Astrocyte of the hippocampus (primary cell): ENCODE data around the gene RAG2.
"Not testable (repeated sequence)": the region's sequence is repeated elsewhere in the genome, so short reads cannot be mapped to it uniquely, and the experiment has no call there.

Experiments
- DNase-seq: peaks from one replicate; pipeline ENCODE4 v3.0.0; 2011; ENCODE audit warnings: low read depth, low spot score

Gene RAG2

DNA sequence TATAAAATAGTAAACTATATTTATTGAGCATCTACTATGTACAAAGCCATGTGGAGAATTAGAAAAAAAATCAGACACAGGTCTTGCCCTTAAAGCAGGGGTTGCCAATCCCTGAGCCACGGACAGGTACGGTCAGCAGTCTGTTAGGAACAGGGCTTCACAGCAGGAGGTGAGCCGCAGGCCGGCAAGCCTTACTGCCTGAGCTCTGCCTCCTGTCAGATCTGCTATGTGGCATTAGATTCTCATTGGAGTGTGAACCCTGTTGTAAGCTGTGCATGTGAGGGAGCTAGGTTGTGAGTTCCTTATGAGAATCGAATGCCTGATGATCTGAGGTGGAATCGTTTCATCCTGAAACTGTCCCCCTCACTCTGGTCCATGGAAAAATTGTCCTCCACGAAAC, 2.1 kb upstream of the RAG2 start:
- no peak for DNase-seq

DNA sequence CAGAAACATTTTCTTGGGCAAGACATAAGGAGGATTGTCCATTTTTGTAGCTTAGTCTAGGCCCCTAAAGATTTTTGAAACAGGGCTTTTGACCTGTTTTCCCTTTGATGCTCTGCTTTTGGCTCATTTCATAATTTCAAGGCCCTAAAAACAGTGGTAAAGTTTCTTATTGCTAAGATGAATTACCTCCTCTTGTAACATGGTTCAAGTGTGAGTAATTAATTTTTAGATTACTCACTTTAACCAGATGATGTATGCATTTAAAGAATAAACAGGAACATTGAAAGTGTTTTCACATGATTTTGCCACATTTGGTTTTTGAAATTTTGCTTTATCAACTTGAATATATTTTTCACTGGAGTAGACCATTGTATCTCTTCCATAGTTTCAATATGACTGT, 1.2 kb downstream of the RAG2 start:
- DNase-seq = no peak

DNA sequence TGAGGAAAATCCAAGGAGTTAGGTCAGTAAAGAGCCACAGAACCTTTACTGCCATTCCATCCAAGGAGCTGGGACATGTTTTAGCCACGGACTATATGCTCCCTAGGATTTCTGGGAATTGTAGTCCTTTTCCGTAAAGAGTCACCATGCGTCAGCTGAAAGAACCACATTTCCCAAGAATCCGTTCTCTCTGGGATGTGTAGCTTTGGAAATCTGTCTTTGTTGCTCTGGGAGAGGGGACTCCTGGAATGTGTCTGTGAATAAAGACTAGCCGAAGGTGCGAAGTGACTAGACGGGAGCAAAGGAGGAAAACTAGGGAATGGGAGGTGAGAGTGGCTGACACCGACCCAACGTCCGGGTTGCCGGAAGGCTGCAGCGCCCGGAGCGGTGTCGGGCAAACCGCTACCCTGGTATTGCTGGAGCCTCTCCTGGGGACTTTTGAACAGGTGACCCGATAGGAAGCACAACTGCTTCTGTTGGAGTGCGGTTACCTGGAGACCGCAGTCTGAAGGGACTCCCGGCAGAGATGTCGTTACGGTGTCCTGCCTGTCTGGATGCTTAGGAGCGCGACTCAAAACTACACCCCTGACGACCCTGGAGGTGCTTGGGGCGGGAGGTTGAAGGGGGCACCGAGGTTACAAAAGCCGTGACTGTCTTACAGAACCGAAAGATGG, 3.6 kb downstream of the RAG2 start, which contains the start of gene IFTAP:
Gene IFTAP, plus strand, starts transcription at position 187 of the 674 bp plus-strand sequence. CDS start 15,602 bp downstream, outside the sequence.
- peak; percentile 96 for DNase-seq

DNA sequence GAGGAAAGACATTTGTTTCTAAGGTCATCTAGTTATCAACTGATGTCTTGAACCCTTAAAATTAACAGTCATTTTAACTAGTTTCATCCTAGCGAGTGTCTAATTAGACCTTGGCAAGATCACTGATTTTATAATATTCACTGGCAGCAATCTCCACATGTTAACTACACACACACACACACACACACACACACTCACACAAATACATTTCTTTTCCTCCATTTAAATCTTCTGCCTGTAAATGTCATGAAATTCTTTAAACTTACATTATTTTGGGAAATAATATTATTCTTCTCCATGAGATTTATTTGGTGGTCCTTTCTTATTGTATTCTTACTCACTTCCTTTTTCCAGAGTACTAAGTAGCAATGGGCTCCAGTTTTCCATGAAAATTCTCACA, 6.6 kb downstream of the RAG2 start:
- no peak for DNase-seq

DNA sequence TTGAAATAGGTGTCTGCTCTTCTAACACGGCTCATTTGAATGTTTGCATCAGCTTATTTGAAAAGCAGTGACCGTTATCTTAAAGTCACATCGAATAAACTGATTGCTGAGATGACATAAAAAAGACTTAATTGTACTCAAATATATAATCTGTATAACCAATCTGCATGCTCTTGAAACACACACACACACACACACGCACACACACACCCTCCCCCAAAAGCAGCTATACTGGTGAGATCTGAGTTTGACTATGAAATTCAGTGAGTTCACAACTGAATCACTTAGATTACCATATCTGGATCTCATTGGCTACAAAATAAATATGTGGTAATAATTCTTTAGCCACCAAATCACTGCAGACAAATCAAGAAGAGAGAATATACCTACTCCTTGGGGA, 7.5 kb downstream of the RAG2 start:
- DNase-seq = no peak

DNA sequence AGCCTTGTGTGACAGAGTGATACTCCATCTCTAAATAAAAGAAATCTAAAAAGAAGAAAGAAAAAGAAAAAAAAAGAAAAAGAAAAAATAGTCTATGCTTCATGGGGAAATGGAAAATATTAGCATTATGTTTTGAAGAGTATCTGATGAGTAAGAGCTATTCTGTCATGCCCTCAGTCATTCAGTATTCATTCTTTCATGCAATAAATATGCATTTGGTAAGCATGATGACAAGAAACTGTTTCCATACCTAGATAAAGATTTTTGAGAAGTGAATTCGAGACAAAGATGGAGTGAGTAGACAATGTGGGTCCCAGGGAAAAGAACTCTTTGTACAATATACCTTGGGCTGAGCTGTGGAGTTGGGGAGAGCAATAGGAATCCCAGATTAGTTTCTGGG, 9.9 kb downstream of the RAG2 start:
- DNase-seq = no peak

DNA sequence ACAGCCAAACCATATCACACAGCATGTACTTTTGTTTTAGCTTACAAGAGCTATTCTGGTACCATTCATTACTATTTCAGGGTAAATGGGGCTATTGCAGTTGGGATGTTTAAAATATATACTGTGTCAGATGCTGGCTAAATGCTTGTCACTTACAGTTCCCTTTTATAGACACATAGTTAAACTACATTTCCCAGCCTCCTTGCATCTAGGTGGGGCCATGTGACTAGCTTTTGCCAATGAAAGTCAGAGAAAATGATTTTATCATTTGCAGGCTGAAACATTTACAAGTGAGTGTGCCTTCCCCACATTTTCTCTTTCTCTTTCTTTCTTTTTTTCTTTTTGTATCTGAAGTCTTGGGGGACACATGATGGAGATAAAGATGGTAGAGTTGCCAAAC, 11.5 kb downstream of the RAG2 start:
- DNase-seq = no peak

DNA sequence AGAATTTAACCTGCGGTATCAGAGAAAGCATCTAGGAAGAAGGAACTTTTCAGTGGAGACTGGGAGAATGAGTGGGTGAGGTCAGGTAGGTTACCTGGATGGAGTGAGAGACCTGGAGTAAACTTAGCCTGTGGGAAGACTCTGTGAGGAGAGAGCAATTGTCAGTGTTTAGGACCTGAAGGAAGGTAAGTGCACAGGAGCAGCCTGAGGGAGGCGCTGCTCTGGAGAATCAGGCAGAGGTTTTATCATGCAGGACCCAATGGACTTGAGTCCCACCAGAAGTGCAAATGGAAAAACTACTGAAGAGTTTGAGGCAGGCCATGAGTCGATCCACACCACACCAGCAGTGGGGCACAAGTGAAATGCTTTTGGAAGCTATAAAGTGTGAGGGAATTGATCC, 14.4 kb downstream of the RAG2 start:
- no peak for DNase-seq

DNA sequence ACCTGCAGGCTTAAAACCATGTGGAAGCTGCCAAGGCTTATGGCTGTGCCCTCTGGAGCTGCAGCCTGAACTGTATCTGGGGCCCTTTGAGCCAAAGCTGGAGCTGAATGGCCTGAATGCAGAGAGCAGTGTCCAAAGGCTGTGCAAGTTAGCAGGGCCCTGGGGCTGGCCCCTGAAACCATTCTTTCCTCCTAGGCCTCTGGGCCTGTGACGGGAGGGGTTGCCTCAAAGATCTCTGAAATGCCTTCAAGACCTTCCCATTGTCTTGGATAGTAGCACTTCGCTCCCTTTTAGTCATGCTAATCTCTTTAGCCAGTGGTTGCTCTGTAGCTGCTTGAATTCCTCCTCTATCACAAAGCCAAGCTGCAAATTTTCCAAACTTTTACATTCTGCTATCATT, 16.5 kb downstream of the RAG2 start:
- DNase-seq = no peak

DNA sequence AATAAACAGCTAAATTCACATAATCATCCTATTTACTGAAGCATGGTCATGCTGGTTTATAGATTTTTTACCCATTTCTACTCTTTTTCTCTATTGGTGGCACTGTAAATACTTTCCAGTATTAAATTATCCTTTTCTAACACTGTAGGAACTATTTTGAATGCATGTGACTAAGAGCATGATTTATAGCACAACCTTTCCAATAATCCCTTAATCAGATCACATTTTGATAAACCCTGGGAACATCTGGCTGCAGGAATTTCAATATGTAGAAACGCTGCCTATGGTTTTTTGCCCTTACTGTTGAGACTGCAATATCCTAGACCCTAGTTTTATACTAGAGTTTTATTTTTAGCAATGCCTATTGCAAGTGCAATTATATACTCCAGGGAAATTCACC, 19.6 kb downstream of the RAG2 start:
- DNase-seq = no peak

DNA sequence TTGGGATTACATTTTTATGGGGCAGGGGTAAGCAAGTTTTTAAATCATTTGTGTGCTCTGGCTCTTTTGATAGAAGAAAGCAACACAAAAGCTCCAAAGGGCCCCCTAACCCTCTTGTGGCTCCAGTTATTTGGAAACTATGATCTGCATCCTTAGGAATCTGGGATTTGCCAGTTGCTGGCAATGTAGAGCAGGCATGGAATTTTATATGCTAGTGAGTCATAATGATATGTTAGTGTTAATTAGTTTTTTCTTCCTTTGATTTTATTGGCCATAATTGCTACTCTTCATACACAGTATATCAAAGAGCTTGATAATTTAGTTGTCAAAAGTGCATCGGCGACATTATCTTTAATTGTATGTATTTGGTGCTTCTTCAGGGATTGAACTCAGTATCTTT, 20.2 kb downstream of the RAG2 start:
- DNase-seq = peak; percentile 86

DNA sequence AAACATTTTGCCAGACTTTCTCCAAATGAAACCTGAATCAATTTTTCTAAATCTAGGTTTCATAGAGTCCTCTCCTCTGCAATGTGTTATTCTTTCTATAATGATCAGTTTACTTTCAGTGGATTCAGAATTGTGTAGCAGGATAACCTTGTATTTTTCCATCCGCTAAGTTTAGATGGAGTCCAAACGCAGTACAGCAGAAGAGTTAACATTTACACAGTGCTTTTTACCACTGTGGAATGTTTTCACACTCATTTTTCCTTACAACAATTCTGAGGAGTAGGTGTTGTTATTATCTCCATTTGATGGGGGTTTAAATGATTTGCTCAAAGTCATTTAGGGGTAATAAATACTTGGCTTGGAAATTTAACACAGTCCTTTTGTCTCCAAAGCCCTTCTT, 20.7 kb downstream of the RAG2 start:
- no peak for DNase-seq

DNA sequence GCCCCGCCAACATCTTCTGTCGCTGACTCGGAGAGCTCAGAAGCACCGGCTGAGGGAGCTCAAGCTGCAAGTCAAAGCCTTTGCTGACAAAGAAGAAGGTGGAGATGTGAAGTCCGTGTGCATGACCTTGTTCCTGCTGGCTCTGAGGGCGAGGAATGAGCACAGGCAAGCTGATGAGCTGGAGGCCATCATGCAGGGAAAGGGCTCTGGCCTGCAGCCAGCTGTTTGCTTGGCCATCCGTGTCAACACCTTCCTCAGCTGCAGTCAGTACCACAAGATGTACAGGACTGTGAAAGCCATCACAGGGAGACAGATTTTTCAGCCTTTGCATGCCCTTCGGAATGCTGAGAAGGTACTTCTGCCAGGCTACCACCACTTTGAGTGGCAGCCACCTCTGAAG, 23.6 kb downstream of the RAG2 start:
- DNase-seq = peak; percentile 9

DNA sequence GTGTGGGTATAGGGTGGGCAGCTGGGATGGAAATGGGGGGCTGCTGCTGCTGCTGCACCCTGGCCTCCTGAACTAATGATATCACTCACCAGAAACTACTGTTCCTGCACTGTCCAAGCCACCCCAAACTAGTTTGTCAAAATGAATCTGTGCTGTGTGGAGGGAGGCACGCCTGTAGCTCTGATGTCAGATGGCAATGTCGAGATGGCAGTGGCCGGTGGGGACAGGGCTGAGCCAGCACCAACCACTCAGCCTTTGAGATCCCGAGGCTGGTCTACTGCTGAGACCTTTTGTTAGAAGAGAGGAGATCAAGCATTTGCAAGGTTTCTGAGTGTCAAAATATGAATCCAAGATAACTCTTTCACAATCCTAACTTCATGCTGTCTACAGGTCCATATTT, 28.9 kb downstream of the RAG2 start:
- DNase-seq = no peak

DNA sequence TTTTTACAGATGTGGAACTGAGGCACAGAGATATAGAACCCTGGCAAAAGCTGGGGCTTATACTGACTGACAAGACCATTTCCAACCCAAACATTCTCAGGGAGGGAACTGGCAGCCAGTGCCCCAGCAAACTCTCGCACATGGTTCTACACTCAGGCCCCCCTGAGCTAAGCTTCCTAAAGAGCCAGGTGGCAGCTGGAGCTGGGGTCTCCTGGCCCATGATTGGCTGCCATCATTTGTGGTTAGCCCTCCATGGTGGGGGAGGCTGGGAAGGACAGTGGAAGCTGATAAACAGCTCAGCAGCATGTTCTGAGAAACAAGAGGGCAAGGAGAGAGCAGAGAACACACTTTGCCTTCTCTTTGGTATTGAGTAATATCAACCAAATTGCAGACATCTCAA, 30.3 kb downstream of the RAG2 start, which contains the start of gene RAG1:
Gene RAG1, plus strand, starts transcription at position 314 of the 400 bp plus-strand sequence. CDS start 5,298 bp downstream, outside the sequence.
- no peak for DNase-seq

DNA sequence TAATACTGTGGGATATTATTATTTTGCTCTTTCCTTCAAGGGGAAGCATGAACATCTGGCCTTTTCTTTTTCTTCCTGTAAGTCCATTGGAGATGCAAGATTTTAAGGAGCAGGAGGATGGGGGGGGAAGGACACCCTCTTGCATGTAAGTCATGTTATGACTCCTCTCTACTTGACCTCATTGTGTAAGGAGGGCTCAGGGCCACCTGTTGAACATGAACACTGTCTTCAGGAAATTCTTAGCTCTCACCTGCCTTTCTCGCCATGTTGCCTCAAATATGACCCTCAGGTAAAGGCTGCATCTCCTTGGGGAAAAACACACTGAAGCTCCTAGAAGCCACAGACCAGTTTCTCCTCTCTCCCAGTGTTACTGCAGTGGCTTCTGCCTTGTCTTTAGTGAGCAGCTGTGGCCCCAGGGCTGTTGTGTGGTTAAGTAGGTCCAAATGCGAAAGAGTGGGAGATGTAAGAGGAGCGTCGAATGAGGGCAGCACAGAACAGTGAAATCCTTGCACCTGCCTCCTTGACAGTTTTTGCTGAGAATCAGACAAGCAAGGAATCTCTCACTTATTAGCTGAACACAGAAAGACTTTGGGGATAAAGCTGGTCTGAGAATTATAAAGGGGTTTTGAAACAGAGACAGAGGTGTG, 31.5 kb downstream of the RAG2 start:
- DNase-seq = no peak

DNA sequence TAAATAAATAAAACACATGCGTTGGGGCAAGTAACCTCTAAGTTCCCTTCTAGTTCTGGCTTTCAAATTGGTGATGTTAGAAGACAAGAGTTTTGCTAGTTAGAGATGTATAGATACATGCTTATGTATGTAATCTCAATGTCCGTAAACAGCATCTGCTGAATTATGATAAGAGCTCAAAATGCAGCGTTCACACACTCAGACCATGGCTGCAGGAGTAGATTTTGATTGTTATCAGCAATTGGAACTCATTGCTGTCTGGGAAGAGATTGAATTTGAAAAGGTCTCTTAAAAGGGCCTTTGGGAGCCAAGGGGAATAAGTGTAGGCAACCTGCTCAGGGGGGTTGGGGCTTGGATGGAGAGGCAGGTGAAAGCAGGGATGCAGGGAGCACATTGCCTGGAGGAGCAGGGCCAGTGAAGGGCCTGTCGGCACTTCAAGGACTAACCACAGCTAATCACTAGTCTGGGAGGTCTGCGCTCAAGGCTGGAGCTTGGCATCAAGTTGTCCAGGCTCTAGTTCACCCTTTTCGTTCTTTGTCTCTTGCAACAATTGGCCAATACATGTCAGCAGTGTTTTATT, 32.9 kb downstream of the RAG2 start:
- DNase-seq = no peak

DNA sequence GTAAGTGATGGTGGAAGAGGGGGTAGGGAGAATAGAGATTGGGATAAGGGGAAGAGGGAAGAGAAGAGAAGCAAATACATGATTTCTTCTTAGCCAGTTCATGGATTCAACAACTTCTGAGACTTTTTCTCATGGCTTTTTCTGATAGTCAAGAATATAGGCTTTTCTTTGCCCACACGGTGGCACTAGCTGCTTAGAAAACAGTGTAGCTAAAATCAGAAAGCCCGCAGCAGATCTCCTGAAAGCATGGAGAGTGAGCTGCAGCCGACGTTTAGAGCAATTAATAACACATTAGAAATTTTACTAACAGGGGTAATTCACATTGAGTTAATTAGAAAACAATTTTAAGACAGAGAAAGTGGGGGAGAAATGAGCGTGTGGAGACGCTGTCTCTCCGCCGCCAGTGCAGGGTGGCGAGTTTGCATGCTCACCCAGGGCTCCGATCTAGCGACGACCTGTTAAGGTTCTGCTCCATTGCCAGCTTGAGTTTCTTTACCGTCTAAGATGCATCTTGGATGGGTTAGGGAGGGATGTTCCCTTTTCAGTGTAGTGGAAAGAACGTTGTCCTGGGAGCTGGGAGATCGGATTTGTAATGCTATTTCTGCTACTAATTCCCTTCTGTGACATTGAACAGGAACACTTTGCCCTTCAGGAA, 33.5 kb downstream of the RAG2 start:
- peak; percentile 79 for DNase-seq

DNA sequence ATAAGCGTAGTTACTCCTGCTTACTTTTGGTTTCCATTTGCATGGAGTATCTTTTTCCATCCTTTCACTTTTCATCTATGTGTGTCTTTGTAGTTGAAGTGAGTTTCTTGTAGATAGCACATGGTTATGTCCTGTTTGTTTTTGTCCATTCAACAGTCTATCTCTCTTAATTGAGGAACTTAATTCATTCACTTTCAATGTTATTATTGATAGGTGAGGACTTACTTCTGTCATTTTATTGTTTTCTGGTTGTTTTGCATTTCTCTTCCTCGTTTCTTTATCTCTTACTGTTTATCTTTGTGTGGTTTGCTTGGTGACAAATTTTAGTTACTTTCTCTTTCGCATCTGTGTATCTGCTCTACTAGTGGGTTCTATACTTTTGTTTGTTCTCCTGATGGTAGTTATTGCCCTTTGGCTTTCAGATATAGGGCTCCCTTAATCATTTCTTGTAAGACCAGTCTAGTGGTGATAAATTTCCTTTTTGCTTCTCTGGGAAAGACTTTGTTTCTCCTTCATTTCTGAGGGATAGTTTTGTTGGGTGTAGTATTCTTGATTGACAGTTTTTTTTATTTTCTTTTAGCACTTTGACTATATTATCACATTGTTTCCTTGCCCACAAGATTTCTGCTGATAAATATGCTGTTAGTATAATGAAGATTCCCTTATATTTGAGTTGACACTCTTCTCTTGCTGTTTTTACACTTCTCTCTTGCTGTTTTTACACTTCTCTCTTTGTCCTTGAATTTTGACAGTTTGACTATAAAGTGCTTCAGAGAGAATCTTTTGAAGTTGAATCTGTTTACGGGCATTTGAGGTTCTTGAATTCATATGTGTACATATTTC, 39.2 kb downstream of the RAG2 start:
- no peak for DNase-seq

DNA sequence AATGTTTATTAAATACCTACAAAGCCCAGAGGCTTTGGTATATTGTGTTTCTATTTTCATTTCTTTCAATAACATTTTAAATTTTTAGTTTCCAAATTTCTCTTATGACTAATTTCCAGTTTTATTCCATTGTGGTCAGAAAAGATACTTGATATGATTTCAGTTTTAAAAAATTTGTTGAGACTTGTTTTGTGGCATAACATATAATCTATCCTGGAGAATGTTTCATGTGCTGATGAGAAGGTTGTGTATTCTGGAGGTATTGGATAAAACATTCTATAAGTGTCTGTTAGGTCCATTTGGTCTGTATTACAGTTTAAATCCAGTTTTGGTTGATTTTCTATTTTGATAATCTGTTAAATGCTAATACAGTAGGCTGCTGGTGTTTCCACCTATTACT, 40.0 kb downstream of the RAG2 start:
- DNase-seq = no peak

DNA sequence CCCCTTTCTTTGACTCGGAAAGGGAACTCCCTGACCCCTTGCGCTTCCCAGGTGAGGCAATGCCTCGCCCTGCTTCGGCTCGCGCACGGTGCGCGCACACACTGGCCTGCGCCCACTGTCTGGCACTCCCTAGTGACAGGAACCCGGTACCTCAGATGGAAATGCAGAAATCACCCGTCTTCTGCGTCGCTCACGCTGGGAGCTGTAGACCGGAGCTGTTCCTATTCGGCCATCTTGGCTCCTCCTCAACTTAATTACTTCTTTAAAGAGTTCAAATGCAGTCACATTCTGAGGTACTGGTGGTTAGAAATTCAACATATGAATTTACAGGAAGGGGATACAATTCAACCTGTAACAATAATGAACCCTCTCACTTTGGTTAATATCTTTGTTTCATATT, 40.6 kb downstream of the RAG2 start:
- DNase-seq = not testable (repeated sequence)
